Epithelial cell of esophagus (primary cell): ENCODE results near the gene PARVB.

Experiments used
- DNase-seq: peaks from one replicate; pipeline ENCODE4 v3.0.0; 2010; ENCODE audit warnings: low read depth
- H3K4me3 ChIP-seq: 2 replicates; pipeline ENCODE4 v1.5.1; 2011; ENCODE audit warnings: mild to moderate bottlenecking, low read length, control low read depth
- TF ChIP-seq, protein P1 (sequence below): IDR thresholded peaks from 2 replicates; pipeline ENCODE4 v1.5.1; 2011; ENCODE audit warnings: low read depth, mild to moderate bottlenecking, low read length, control low read depth, inconsistent platforms; ENCODE audit not compliant: insufficient read depth; ENCODE audit errors: missing control alignments

Gene PARVB

GRCh38 chr22:43983808-43984207 lies 40.3 kb upstream of the PARVB start:
- no peak for DNase-seq
- H3K4me3 ChIP-seq: no peak overlapping the region
- TF ChIP-seq, protein P1, sequence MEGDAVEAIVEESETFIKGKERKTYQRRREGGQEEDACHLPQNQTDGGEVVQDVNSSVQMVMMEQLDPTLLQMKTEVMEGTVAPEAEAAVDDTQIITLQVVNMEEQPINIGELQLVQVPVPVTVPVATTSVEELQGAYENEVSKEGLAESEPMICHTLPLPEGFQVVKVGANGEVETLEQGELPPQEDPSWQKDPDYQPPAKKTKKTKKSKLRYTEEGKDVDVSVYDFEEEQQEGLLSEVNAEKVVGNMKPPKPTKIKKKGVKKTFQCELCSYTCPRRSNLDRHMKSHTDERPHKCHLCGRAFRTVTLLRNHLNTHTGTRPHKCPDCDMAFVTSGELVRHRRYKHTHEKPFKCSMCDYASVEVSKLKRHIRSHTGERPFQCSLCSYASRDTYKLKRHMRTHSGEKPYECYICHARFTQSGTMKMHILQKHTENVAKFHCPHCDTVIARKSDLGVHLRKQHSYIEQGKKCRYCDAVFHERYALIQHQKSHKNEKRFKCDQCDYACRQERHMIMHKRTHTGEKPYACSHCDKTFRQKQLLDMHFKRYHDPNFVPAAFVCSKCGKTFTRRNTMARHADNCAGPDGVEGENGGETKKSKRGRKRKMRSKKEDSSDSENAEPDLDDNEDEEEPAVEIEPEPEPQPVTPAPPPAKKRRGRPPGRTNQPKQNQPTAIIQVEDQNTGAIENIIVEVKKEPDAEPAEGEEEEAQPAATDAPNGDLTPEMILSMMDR: no peak

- H3K4me3 ChIP-seq: no peak overlapping the region
- TF ChIP-seq, protein P1: no peak
- no peak for DNase-seq
Observed at GRCh38 chr22:43985532-43985931, 38.6 kb upstream of the PARVB start.

DNA sequence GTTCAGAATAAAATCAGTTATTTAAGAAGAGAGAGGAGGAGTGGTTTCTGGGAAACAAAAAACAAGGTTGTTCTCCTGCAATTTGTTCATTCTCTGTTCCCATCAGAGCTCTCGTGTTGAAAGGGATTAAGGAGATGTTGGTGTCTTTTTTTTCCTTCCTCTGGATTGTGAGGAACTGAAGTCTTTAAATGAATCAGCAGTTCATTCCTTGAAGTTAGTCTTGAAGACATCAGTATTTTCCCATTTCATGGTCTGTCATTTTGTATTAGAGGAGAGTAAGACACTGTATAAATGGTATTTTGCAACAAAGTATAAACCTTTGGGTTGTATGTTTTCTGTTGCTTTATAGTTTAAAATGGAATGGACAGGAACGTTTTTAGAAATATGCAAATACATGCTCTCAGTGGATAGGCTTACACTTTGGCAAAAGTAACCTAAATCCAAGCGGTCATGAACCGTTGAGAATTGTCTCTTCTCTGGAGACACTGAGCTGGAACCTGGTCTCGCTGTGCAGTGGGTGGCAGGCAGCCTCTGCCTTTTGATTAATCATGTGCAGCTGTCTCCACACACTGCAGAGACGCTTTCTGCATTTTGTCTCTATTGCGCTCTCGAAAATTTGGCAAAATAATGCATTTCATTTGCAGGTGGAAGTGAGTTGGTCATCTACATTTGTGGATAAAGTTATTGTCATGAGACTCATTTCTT lies 35.8 kb upstream of the PARVB start:
- DNase-seq: no peak
- TF ChIP-seq, protein P1: no peak
- H3K4me3 ChIP-seq: no peak overlapping the region

DNA sequence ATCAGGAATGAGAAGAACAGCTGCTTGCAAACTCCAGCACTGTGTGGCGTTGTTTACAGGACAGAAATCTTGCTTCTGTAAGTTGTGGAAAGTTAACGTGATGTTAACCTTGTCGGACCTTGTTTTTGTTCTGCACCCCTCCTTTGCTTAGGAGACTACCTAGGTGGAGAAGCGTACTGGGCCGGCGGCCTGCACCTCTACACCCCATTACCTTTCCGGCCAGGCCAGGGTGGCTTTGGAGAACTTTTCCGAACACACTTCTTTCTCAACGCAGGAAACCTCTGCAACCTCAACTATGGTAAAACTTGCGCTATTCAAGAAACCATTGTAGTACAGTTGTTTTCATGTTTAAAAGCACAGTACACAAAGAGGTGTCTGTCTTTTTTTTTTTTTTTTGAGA lies 35.1 kb upstream of the PARVB start:
- no peak for DNase-seq
- TF ChIP-seq, protein P1: no peak
- no peak overlapping the region for H3K4me3 ChIP-seq

DNA sequence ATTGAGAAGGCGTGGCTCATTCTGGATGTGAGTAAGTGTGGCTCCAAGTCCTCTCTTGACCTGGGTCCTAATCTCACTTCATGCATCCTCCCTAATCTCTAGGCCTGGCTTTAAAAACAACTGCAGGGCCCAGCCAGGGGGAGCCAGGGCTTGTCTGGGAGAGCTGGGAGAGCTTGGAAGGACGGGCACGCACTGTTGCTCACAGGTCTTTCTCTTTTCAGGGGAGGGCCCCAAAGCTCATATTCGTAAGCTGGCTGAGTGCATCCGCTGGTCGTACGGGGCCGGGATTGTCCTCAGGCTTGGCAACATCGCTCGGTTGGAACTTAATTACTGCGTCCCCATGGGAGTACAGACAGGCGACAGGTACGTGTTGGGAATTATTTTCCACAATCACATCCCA lies 34.1 kb upstream of the PARVB start:
- no peak overlapping the region for H3K4me3 ChIP-seq
- TF ChIP-seq, protein P1: no peak
- no peak for DNase-seq

GRCh38 chr22:43991316-43992020 lies 32.6 kb upstream of the PARVB start:
- no peak for DNase-seq
- no peak overlapping the region for H3K4me3 ChIP-seq
- TF ChIP-seq, protein P1: no peak
